ENCODE results near the gene CACNG6.

The CACNG6 gene

DNA sequence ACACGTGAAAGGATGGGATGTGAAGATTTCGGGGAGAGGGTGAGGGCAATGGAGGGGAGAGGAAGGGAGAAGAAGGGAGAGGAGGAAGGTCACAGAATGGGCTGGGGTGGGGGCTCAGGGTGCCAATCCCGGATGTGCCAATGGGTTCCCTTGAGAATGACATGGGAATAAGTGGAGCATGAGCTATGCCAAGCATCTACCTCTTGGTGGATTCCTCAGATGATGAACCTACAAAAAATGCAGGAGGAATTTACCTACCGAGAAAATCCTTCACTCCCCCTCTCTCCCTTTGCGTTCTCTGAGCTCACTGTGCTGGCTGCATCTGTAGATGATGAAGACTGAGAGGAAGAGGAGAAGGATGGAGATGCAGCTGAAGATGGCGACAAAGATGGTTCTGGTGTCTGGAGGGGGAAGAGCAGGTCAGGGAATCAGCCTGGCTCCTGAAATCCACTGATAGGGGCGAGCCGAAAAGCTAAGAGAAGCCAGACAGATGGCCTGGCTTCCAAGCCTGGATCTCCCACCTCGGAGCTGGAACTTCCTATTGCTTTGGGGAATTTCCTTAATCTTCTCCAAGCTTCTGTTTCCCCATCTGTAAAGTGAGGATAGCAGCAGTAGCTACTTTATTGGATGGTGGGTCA, 50.7 kb downstream of the CACNG6 start:
- DNase-seq (ENCODE audit: low read depth in 3 of 3, low spot score in 1 of 3), result no peak

DNA sequence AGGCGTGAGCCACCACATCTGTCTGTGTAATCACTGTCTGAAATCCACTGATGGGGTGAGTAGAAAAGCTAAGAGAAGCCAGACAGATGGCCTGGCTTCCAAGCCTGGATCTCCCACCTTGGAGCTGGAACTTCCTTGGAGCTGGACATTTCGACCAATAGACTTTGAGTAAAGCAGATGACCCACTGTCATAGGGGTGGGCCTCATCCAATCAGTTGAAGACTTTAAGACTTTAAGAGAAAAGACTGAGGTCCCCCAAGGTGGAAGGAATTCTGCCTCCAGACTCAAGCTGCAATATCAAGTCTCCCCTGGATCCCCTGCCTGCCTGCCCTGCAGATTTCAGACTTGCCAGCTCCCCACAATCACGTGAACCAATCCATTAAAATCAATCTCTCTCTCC, 51.6 kb downstream of the CACNG6 start:
- no peak for DNase-seq (ENCODE audit: low read depth in 3 of 3, low spot score in 1 of 3)

DNA sequence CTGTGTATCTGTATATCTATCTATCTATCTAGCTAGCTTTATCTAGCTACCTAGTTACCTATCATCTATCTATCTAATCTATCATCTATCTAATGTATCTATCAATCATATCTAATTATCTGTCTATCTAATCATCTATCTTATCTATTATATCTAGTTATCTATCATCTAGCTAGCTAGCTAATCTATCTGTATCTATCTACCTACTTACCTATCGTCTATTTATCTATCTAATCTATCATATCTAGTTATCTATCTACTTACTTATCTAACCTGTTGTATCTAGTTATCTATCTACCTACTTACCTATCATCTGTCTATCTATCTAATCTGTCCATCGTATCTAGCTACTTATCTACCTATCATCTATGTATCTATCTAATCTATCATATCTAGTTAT, 54.3 kb downstream of the CACNG6 start:
- no peak for DNase-seq (ENCODE audit: low read depth in 3 of 3, low spot score in 1 of 3)

DNA sequence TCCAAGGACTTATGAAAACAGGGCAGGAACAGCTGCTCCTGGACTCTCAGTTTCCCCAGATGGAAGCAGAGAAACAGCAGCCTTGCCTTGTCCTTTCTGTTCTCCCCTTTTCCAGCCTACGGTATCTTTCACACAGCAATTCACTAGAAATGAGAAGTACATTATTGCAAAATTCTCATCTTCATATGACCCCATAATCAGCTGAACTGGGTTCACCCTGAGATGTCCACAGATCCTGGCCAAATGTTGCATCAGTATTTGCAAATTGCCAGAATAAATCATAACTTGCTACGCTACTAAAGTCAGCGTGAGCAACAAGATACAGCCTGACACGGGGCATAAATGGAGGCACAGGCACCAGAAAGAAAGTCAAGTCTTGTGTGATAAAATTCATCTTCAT, 56.2 kb downstream of the CACNG6 start:
- no peak for DNase-seq (ENCODE audit: low read depth in 3 of 3, low spot score in 1 of 3)
